ENCODE data around the gene TAOK2.

- TF ChIP-seq CTCF (IDR thresholded peaks at IDR 0.05) (peak; percentile 72 to 86 (median 84)), POLR2A (IDR thresholded peaks at IDR 0.05) (no peak)
These were observed 31.9 kb downstream of the TAOK2 start for GRCh38 chr16:30005341-30006094.

Data from right lobe of liver (tissue), 4 donors.